Measurements from ENCODE around the gene WDR83.

DNA sequence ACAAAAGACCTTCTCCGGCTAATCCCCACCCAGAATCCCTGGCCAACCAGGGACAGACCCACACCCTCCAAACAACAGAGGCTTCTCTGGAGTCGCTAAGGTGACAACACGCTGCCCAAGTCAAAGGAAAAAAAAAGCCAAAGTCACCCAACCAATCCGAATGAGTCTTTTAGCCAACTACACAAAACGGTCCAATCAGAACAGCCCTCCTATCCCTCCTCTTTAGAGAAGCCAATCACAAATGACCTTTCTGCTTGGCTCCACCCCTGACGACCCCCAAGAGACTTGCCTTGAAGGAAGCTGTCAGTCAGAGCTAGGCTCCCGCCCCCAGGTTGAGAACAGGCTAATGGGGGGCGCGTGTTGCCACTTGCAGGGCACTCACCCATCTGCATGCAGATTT is 36.4 kb downstream of the WDR83 start:
- TF ChIP-seq CTCF (IDR thresholded peaks at IDR 0.05) (no peak), POLR2A (IDR thresholded peaks at IDR 0.05) (no peak)

Measured in lower leg skin (tissue), 3 donors.